H1 (cell line): ENCODE data around the gene SLC13A3. TPM values are rescaled to one million over a fixed set of nuclear protein-coding genes. Genes with fewer than 3 reads are reported as not detected.
A peak's percentile ranks its signal among the peaks of the same experiment; 100 is the strongest.

Experiments used
- CTCF ChIA-PET: fragments of 300-600 bp; sonication (Branson Sonifier 250); formaldehyde crosslinking; loops from one replicate; lab custom pipeline; 2021; ENCODE audit not compliant: partially characterized antibody; lab: Charles Lee
- POLR2A ChIA-PET: fragments of 300-600 bp; sonication (Branson Sonifier 250); formaldehyde crosslinking; loops from one replicate; lab custom pipeline; 2021; ENCODE audit warnings: inconsistent platforms; ENCODE audit not compliant: partially characterized antibody; lab: Charles Lee
- DNase-seq, 2 experiments: peaks; one replicate each; pipeline versions ENCODE4 v3.0.0 to v3.0.0-alpha.2; 2010 to 2022; ENCODE audit warnings: low spot score in 2 of 2, low read depth in 1 of 2, mixed read lengths in 1 of 2
- FAIRE-seq: peaks from 2 replicates; lab custom pipeline; 2011; peaks lifted over from hg19 to GRCh38; lab: Jason Lieb, UNC
- H2AFZ ChIP-seq: 2 replicates; pipeline ENCODE4 v1.8.1; 2012; ENCODE audit warnings: low read length, inconsistent platforms
- H2AK5ac ChIP-seq: 2 replicates; pipeline ENCODE4 v1.6.1; 2013; ENCODE audit warnings: low read depth, low read length
- H2BK120ac ChIP-seq: replicated peaks from 2 replicates; pipeline ENCODE3; 2013; ENCODE audit warnings: low read depth, low read length, inconsistent platforms
- H2BK12ac ChIP-seq: 2 replicates; pipeline ENCODE4 v1.6.1; 2013; ENCODE audit warnings: low read depth, low read length
- H2BK15ac ChIP-seq: 2 replicates; pipeline ENCODE4 v1.6.1; 2013; ENCODE audit warnings: low read length
- H2BK20ac ChIP-seq: 2 replicates; pipeline ENCODE4 v1.6.1; 2013; ENCODE audit warnings: low read length
- H2BK5ac ChIP-seq: 2 replicates; pipeline ENCODE4 v1.6.1; 2013; ENCODE audit warnings: low read depth, low read length
- H3K14ac ChIP-seq: 2 replicates; pipeline ENCODE4 v1.6.1; 2013; ENCODE audit warnings: inconsistent platforms; ENCODE audit not compliant: insufficient read length
- H3K18ac ChIP-seq: 2 replicates; pipeline ENCODE4 v1.6.1; 2013; ENCODE audit warnings: low read length; ENCODE audit errors: extremely low read depth
- H3K23ac ChIP-seq: 2 replicates; pipeline ENCODE4 v1.6.1; 2013; ENCODE audit warnings: inconsistent platforms; ENCODE audit not compliant: insufficient read length
- H3K23me2 ChIP-seq: 2 replicates; pipeline ENCODE4 v1.6.1; 2013; ENCODE audit warnings: low read depth, low read length
- H3K27ac ChIP-seq: 2 replicates; pipeline ENCODE4 v1.6.1; 2011; ENCODE audit warnings: low read depth, low read length, inconsistent platforms
- H3K27me3 ChIP-seq, 4 experiments: replicated peaks in 1 of 4; 1 replicate in 1 of 4; 2 replicates in 3 of 4; pipeline versions ENCODE4 v1.6.1 to v1.8.1; 2011 to 2013; ENCODE audit warnings: low read length in 3 of 4, mild to moderate bottlenecking in 3 of 4, inconsistent platforms in 2 of 4, mixed read lengths in 2 of 4, moderate library complexity in 1 of 4; ENCODE audit not compliant: control insufficient read depth in 3 of 4, insufficient read depth in 3 of 4; ENCODE audit errors: extremely low read depth in 1 of 4
- H3K36me3 ChIP-seq, 4 experiments: 2 replicates each; pipeline versions ENCODE4 v1.6.1 to v1.8.1; 2011 to 2013; ENCODE audit warnings: mild to moderate bottlenecking in 4 of 4, low read length in 3 of 4, moderate library complexity in 2 of 4, control low read depth in 1 of 4, inconsistent platforms in 1 of 4; ENCODE audit not compliant: insufficient read depth in 4 of 4, control insufficient read depth in 2 of 4
- H3K4ac ChIP-seq: replicated peaks from 2 replicates; pipeline ENCODE3; 2013; ENCODE audit warnings: low read length, low read depth, mixed read lengths, inconsistent platforms; ENCODE audit not compliant: insufficient read length
- H3K4me1 ChIP-seq, 4 experiments: replicated peaks in 1 of 4; 1 replicate in 1 of 4; 2 replicates in 3 of 4; pipeline versions ENCODE4 v1.6.1 to v1.8.1; 2011 to 2013; ENCODE audit warnings: low read length in 3 of 4, inconsistent platforms in 2 of 4, mixed read lengths in 1 of 4; ENCODE audit not compliant: insufficient read depth in 4 of 4, control insufficient read depth in 3 of 4
- H3K4me2 ChIP-seq, 2 experiments: 2 replicates each; pipeline versions ENCODE4 v1.6.1 to v1.8.1; 2011 to 2013; ENCODE audit warnings: low read depth in 2 of 2, low read length in 2 of 2, control low read depth in 1 of 2, inconsistent platforms in 1 of 2, mild to moderate bottlenecking in 1 of 2; ENCODE audit not compliant: insufficient read depth in 1 of 2
- H3K4me3 ChIP-seq, 4 experiments: fragments of 200-600, 300-600 bp in 1 of 4; sonication (generic), shearing (Covaris generic), sonication (Bioruptor Twin) in 1 of 4; 2 replicates each; pipeline versions ENCODE4 v1.5.1 to v1.8.1; 2011 to 2016; ENCODE audit warnings: low read length in 4 of 4, low read depth in 3 of 4, control low read depth in 2 of 4, inconsistent platforms in 2 of 4, mild to moderate bottlenecking in 2 of 4, mixed read lengths in 1 of 4, moderate library complexity in 1 of 4; ENCODE audit not compliant: insufficient read depth in 2 of 4; ENCODE audit errors: extremely low read depth in 1 of 4
- H3K56ac ChIP-seq: replicated peaks from 2 replicates; pipeline ENCODE3; 2013; ENCODE audit warnings: low read depth, mild to moderate bottlenecking, mixed read lengths, low read length, inconsistent platforms; ENCODE audit not compliant: insufficient read length
- H3K79me1 ChIP-seq: 2 replicates; pipeline ENCODE4 v1.6.1; 2013; ENCODE audit warnings: low read depth, low read length, control low read depth
- H3K79me2 ChIP-seq, 2 experiments: 2 replicates each; pipeline versions ENCODE4 v1.6.1 to v1.8.1; 2012 to 2013; ENCODE audit warnings: low read length in 2 of 2, mild to moderate bottlenecking in 2 of 2, inconsistent platforms in 1 of 2; ENCODE audit not compliant: insufficient read depth in 2 of 2, control insufficient read depth in 1 of 2
- H3K9ac ChIP-seq, 4 experiments: replicated peaks in 1 of 4; 1 replicate in 1 of 4; 2 replicates in 3 of 4; pipeline versions ENCODE4 v1.6.1 to v1.8.1; 2011 to 2013; ENCODE audit warnings: low read depth in 3 of 4, low read length in 3 of 4, control low read depth in 2 of 4, mild to moderate bottlenecking in 2 of 4, moderate library complexity in 2 of 4, inconsistent platforms in 1 of 4; ENCODE audit errors: extremely low read depth in 1 of 4
- H3K9me3 ChIP-seq, 2 experiments: 2 replicates each; pipeline versions ENCODE4 v1.6.1 to v1.8.1; 2012 to 2013; ENCODE audit warnings: mild to moderate bottlenecking in 2 of 2, moderate library complexity in 2 of 2, control low read depth in 1 of 2, inconsistent platforms in 1 of 2, low read depth in 1 of 2, low read length in 1 of 2, mixed read lengths in 1 of 2; ENCODE audit not compliant: insufficient read depth in 2 of 2
- H4K20me1 ChIP-seq, 2 experiments: replicated peaks in 1 of 2; 2 replicates each; pipeline versions ENCODE3 to v1.8.1; 2011 to 2013; ENCODE audit warnings: inconsistent platforms in 2 of 2, low read length in 2 of 2, mild to moderate bottlenecking in 1 of 2; ENCODE audit not compliant: insufficient read depth in 2 of 2, control insufficient read depth in 1 of 2
- H4K5ac ChIP-seq: 2 replicates; pipeline ENCODE4 v1.6.1; 2013; ENCODE audit warnings: low read length, low read depth, mixed read lengths, inconsistent platforms; ENCODE audit not compliant: insufficient read length
- H4K8ac ChIP-seq: 2 replicates; pipeline ENCODE4 v1.8.0; 2013; ENCODE audit warnings: mild to moderate bottlenecking, moderate library complexity, low read length, inconsistent platforms; ENCODE audit not compliant: insufficient read depth; ENCODE audit errors: extremely low read depth
- H4K91ac ChIP-seq: replicated peaks from 2 replicates; pipeline ENCODE3; 2013; ENCODE audit warnings: low read length, mixed read lengths, inconsistent platforms; ENCODE audit not compliant: insufficient read length
- ASH2L ChIP-seq: fragments of 200-600, 300-600 bp; sonication (generic); IDR thresholded peaks from one replicate; pipeline ENCODE4 v1.7.1; 2017; ENCODE audit warnings: low read length
- EGR1 ChIP-seq: IDR thresholded peaks from 2 replicates; pipeline ENCODE4 v1.6.1; 2011; ENCODE audit warnings: low read depth, low read length, borderline replicate concordance
- RAD21 ChIP-seq, 2 experiments: IDR thresholded peaks in 1 of 2; conservative IDR thresholded peaks in 1 of 2; 2 replicates each; pipeline ENCODE4 v1.6.1; 2011; ENCODE audit warnings: low read depth in 2 of 2, low read length in 2 of 2, improper control_type of control experiment in 1 of 2, inconsistent platforms in 1 of 2, mild to moderate bottlenecking in 1 of 2, moderate library complexity in 1 of 2
- RFX5 ChIP-seq: IDR thresholded peaks from 2 replicates; pipeline ENCODE4 v1.6.1; 2011; ENCODE audit warnings: low read depth, low read length, improper control_type of control experiment, borderline replicate concordance
- TCF12 ChIP-seq: IDR thresholded peaks from 2 replicates; pipeline ENCODE4 v1.6.1; 2011; ENCODE audit warnings: low read depth, mild to moderate bottlenecking, low read length
- WGBS, 2 experiments: shearing (Covaris generic) in 1 of 2; methylation state at CpG; one replicate each; pipeline versions ENCODE4 v1.1.6 to v1.1.7; 2013 to 2015; ENCODE audit warnings: low lambda C conversion rate in 2 of 2, mixed read lengths in 2 of 2, inconsistent platforms in 1 of 2, low coverage in 1 of 2, missing lambda C conversion rate in 1 of 2; ENCODE audit not compliant: insufficient replicate concordance in 2 of 2, insufficient coverage in 1 of 2, insufficient read length in 1 of 2; ENCODE audit errors: extremely low coverage in 1 of 2, missing lambda C conversion rate in 1 of 2; 5-methylcytosine and 5-hydroxymethylcytosine counted together
- polyA plus RNA-seq, 7 experiments: library from polyadenylated mRNA; depleted of rRNA in 3 of 7; stranded (reverse) in 5 of 7; unstranded in 2 of 7; fragments of >200 nt in 5 of 7; fragments of 200-250 nt in 2 of 7; gene quantifications; 1 replicate in 5 of 7; 2 replicates in 1 of 7; 4 replicates in 1 of 7; pipeline versions ENCODE4 v1.2.1 to v1.2.3, GENCODE V29; 2011 to 2013; ENCODE audit warnings: missing spikeins in 2 of 7, mixed read lengths in 2 of 7
- total RNA-seq: library from RNA; stranded (reverse); fragmentation: NEBNext Ultra II Directional; extraction: Animal tissue kit (Norgen Biotek cat#: 25700); gene quantifications from 2 replicates; pipeline ENCODE4 v1.2.1, GENCODE V29; 2021
- TF ChIP-seq, protein P1 (sequence below), 3 experiments: IDR thresholded peaks; 1 replicate in 2 of 3; 2 replicates in 1 of 3; pipeline versions ENCODE4 v1.5.1 to v1.6.1; 2011; ENCODE audit warnings: low read length in 3 of 3, mild to moderate bottlenecking in 3 of 3, inconsistent platforms in 2 of 3, low read depth in 1 of 3, moderate library complexity in 1 of 3; ENCODE audit not compliant: insufficient read depth in 1 of 3; ENCODE audit errors: control extremely low read depth in 1 of 3

Gene SLC13A3
- total and polyA plus RNA-seq, 2 of the 8 experiments (the other 6 are each of a cell fraction or from before 2014, with no cell fraction given) = 9.4 to 12.6 TPM

DNA sequence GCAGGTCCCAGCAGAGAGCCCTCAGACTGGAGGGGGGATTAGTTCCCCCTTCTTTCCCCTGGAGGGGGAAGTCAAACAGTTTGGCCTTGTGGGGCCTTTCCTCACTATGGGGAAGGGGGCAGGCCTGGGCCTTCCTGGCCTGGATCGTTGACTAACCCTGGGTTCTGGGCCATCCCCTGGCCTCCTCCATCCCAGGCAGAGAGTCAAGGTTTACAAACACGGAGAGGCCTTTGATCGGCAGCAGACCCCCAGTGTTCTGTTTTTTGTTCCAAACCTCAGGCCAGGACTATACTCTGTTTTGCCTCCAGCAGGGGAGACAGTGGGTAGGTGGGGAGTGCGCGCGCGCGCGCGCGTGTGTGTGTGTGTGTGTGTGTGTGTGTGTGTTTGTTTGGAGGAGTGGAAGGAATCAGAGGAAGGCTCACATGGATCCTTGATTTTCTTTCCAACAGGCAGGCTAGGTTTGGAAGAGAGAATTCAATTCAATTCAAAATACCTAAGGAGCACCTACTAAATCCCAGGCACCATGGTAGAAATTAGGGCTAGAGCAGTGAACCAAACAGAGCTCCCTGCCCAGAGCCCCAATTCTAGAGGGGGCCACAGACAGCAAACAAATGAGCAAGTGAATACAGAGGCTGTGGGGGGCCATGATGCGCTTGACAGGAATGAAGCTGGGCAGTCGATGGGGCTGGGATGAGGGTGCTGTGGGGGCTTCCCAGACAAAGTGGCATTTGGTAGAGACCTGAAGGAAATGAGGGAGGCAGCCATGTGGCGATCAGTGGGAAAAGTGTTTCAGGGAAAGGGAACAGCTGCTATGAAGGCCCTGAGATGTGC, 23.2 kb upstream of the SLC13A3 start:
- TF ChIP-seq ASH2L = no peak
- TF ChIP-seq, protein P1, sequence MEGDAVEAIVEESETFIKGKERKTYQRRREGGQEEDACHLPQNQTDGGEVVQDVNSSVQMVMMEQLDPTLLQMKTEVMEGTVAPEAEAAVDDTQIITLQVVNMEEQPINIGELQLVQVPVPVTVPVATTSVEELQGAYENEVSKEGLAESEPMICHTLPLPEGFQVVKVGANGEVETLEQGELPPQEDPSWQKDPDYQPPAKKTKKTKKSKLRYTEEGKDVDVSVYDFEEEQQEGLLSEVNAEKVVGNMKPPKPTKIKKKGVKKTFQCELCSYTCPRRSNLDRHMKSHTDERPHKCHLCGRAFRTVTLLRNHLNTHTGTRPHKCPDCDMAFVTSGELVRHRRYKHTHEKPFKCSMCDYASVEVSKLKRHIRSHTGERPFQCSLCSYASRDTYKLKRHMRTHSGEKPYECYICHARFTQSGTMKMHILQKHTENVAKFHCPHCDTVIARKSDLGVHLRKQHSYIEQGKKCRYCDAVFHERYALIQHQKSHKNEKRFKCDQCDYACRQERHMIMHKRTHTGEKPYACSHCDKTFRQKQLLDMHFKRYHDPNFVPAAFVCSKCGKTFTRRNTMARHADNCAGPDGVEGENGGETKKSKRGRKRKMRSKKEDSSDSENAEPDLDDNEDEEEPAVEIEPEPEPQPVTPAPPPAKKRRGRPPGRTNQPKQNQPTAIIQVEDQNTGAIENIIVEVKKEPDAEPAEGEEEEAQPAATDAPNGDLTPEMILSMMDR (IDR thresholded peaks at IDR 0.05; ENCODE audit: control extremely low read depth in 1 of 3, insufficient read depth in 1 of 3, low read depth in 1 of 3, low read length in 3 of 3) = no peak
- no peak for TF ChIP-seq RAD21 (IDR thresholded peaks at IDR 0.05 in 1 of 2, conservative IDR thresholded peaks at IDR 0.05 in 1 of 2; ENCODE audit: low read depth in 2 of 2, low read length in 2 of 2)
- no peak for TF ChIP-seq EGR1
- TF ChIP-seq TCF12 = no peak
- no peak for TF ChIP-seq RFX5
- no peaks in the 10 kb centered on the region; the same call in 1 of the 2 replicates for H3K79me1 ChIP-seq
- H3K23me2 ChIP-seq = no peaks in the 10 kb centered on the region
- no peak overlapping the region for H3K23ac ChIP-seq
- no peak overlapping the region for H3K9ac ChIP-seq
- DNase-seq = no peak
- H2BK5ac ChIP-seq = no peak overlapping the region
- no peak overlapping the region for H2AFZ ChIP-seq
- no peak overlapping the region for H3K56ac ChIP-seq
- H3K79me2 ChIP-seq = peaks cover 0 to 4% of the 10 kb centered on the region in 2 experiments; a peak in 1 of 4 replicates
- ChIA-PET POLR2A (interaction anchor here (1.9 kb wide), 1 partner anchor 9 kb away, joined by 7 read pairs; no protein-coding TSS in a partner anchor), CTCF (interaction anchor here (0.6 to 1.8 kb wide), 7 partner anchors 11 to 151 kb away, joined by 3 to 6 read pairs (median 4); no protein-coding TSS in a partner anchor)
- peak overlapping the region; percentile 39 for H4K91ac ChIP-seq
- peak overlapping the region; percentile 45; the same call in 1 of the 2 replicates for H4K8ac ChIP-seq
- H3K4me3 ChIP-seq = no peak overlapping the region
- 0 out of 2 replicates have a peak overlapping the region, but pooled peaks have one; percentile 29 for H2BK15ac ChIP-seq
- H3K14ac ChIP-seq = no peak overlapping the region
- WGBS, 2 experiments = 79% methylated on average over 14 of the region's 14 CpGs; no CpG with 5 or more reads in 1 of the 2 experiments
- H4K20me1 ChIP-seq = no peaks in the 10 kb centered on the region
- FAIRE-seq = no peak
- H2BK120ac ChIP-seq = no peak overlapping the region
- H3K18ac ChIP-seq = no peak overlapping the region; the same call in 1 of the 2 replicates
- peaks cover 3 to 17% (median 8%) of the 10 kb centered on the region in 4 experiments; a peak in 6 of 7 replicates for H3K4me1 ChIP-seq
- peak overlapping the region; percentile 60; the same call in 1 of the 2 replicates for H2BK12ac ChIP-seq
- H3K27me3 ChIP-seq = no peaks in the 10 kb centered on the region; a peak in 2 of 7 replicates
- peak overlapping the region; percentile 65 for H3K4ac ChIP-seq
- no peak overlapping the region for H2BK20ac ChIP-seq
- H3K9me3 ChIP-seq = peaks cover 6 to 16% of the 10 kb centered on the region in 2 experiments; a peak in 3 of 4 replicates
- H3K36me3 ChIP-seq = peaks cover 0 to 6% (median 0%) of the 10 kb centered on the region in 4 experiments; a peak in 1 of 8 replicates
- H4K5ac ChIP-seq = no peak overlapping the region
- no peak overlapping the region for H3K27ac ChIP-seq
- H2AK5ac ChIP-seq = 0 out of 2 replicates have a peak overlapping the region, but pooled peaks have one; percentile 24
- H3K4me2 ChIP-seq = peak overlapping the region; percentile 4 to 22; a peak in 2 of 4 replicates
